NCI-H345 treated with DMSO at 0.1 percent for 48 hours (cell line): ENCODE data around the gene DLX4.

Experiments
- DNase-seq: peaks from one replicate; lab custom pipeline; 2025; ENCODE audit not compliant: unreplicated experiment; lab: John Stamatoyannopoulos, UW

Gene DLX4

GRCh38 chr17:49946208-49946607 is 22.8 kb upstream of the DLX4 start:
- DNase-seq: no peak

DNA sequence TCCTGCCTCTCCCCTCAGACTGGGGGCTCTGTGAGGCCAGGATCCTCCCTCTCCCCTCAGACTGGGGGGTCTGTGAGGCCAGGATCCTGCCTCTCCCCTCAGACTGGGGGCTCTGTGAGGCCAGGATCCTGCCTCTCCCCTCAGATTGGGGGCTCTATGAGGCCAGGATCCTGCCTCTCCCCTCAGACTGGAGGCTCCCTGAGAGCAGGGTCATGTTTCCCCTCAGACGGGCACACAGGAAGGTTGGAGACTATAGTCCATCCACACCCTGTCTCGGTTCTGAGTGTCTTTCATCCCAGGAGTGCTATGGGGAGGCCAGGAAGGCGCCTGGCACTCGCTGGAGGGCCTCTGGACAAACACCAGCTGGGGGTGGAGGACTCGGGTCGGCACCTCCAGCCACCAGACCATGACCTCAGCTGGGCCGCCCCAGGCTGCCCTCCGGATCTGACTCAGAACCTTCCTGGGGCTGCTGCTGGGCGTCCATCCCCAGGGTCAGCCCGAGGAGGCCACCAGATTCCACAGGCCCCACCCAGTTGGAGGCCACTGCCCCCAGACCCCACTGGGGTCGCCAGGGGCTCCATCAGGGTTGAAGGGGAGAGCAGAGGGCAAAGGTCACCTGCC is 21.9 kb upstream of the DLX4 start:
- DNase-seq: no peak

DNA sequence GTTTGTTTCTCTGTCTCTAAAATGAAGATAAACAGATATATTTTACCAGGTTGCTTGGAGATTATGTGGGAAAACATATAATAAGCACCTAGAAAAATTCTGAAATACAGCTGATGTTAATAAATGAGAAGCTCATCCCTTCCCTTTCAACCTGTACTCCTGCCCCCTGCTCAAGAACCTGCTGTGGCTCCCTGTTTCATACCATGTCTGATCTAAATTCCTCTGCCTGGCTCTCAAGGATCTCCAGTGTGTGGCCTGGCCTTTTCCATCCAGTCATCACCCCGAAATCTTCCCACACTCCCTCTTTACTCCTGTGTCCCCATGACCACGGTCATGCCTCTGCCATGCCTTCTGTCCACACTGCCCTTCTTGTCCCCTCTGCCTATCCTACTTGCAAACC is 19.4 kb upstream of the DLX4 start:
- DNase-seq: no peak

- DNase-seq: no peak
Measured at GRCh38 chr17:49951362-49952082, 17.5 kb upstream of the DLX4 start.

- DNase-seq: peak; percentile 24
Measured at GRCh38 chr17:49952209-49952911, 16.6 kb upstream of the DLX4 start.

GRCh38 chr17:49952912-49953497 is 16.0 kb upstream of the DLX4 start:
- no peak for DNase-seq

GRCh38 chr17:49955157-49955556 is 13.8 kb upstream of the DLX4 start:
- no peak for DNase-seq

DNA sequence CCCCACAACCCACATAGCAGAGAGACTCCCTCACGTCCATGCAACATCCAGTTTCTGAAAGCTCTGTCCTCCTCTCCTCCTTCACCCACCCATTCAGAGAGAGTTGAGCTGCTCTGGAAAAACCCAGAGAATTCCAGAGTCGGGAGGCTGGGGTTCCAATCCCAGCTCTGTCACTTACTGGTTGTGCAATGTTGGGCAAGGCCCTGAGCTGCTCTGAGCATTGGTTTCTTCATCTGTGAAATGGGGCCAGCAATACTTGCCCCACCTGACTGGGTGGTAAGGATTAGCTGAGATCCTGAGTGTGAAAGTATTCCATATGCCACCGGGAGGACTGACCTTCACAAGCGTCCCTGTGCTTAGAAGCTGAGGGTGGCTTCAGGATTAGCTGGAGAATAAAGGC is 12.2 kb upstream of the DLX4 start:
- DNase-seq: no peak

- no peak for DNase-seq
Measured at GRCh38 chr17:49957350-49957749, 11.6 kb upstream of the DLX4 start.

GRCh38 chr17:49958723-49959122 is 10.3 kb upstream of the DLX4 start:
- DNase-seq: no peak

DNA sequence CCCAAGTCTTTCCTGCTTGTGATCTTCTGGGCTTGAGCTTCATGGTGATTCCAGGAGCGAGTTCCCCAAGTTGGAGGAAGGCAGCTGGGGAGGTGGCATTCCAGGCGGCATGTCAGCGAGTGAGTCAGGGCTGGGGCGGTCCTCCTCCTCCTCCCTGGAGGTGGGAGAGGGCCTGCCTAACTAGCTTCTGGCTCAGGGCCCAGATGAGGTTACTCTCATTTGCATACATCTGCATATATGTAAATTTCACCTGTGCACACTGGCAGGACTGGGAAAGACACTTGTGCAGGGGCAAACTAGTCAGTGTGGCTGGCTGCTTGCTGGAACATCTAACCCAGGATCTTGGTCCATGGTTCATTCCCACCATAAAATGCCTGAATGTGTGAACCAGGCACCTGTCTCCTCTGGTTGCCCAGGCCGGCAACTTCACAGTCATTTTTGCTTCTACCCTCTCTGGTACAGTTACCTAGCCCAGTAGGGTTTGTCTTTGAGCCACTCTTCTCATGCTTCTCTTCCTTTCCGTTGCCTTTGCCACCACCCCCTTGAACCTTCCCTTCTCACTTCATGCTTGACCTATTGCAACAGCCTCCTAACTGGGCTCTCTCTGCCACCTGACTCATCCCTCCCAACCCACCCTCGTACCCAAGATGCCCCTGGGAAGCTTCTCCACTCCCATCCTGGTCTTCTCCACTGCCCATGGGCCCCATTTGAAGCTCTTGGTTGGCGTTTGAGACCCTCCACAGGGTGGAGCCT is 9.6 kb upstream of the DLX4 start:
- no peak for DNase-seq

- DNase-seq: no peak
Measured at GRCh38 chr17:49962599-49963308, 6.2 kb upstream of the DLX4 start.

DNA sequence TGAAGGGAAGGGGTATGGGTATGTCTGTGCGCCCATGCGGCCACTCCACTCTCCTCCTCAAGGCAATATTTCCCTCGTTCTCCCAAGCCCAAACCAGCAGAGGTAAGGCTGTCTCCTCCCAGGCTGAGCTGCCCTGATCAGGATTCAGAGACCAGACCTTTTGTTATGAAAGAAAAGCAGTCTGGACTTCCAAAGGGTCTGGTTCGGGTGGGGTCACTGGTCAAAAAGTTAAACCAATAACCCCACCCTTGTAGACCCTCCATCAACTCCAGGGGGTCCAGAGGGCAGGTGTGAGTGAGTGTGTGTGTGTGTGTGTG is 5.7 kb upstream of the DLX4 start:
- no peak for DNase-seq

GRCh38 chr17:49963626-49964302 is 5.2 kb upstream of the DLX4 start:
- DNase-seq: no peak

GRCh38 chr17:49964303-49964768 is 4.7 kb upstream of the DLX4 start:
- DNase-seq: no peak

GRCh38 chr17:49964769-49965523 is 4.0 kb upstream of the DLX4 start:
- DNase-seq: no peak

DNA sequence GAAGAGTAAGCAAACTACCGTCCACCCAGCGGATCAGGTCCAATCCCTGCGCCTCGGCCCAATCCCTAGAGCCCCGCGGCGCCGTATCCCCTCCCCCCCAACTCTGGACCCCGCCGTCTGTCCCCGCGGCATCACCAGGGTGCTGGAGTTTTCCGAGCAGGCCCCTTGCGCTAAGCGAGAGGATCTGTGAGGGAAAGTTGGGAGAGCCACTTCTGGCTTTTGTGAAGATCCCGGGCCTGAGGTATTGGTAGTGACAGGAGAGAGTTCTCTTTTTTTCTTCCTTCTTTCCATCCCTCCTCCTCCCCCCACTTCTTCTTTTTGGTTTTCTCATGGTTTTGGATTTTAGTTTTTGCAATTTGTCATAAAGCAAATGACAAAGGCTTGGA is 3.5 kb upstream of the DLX4 start:
- DNase-seq: no peak

GRCh38 chr17:49966767-49967166 is 2.2 kb upstream of the DLX4 start:
- DNase-seq: no peak

GRCh38 chr17:49967205-49967604 is 1.8 kb upstream of the DLX4 start:
- no peak for DNase-seq
